ENCODE measurements around the gene RYR3.

RYR3 gene

DNA sequence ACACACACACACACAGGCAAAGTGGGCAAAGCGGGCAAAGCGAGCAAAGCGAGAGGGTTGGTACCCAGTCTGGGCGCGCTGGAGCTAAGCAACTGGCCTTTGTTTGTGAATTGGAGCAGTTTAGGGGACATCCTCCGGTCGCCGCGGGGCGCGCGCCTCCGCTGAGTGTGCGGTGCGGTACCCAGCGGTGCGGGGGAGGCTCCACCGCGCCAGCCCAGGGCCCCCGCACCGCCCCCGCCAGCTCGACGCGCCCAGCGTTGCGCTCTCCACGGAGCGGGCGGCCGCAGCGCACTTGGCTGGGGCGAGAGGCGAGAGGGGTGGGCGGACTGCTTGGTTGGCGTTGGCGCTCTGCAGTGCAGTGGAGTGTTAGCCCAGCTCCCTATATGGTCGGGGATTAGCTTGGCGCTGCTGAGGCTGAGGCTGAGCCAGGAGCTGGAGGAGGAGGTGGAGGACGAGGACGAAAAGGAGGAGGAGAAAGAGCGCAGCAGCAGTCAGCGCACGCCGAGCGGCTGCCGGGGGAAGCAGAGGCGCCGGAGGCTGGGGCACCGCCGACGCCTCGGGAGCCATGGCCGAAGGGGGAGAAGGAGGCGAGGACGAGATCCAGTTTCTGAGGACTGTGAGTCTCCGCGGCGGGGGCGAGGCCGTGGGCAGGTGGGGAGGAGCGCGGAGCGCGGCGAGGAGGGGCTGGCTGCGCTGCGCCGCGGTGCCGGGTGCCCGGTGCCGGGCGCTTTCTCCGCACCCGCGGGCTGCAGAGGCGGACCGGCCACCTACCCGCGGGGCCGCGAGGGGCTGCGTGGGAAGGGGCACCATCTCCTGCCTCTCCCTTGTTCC is at the start of gene RYR3:
Gene RYR3 (plus strand): TSS at position 487 of the 831 bp plus-strand sequence. CDS start 79 bp downstream, at position 566.
- DNase-seq: no peak

DNA sequence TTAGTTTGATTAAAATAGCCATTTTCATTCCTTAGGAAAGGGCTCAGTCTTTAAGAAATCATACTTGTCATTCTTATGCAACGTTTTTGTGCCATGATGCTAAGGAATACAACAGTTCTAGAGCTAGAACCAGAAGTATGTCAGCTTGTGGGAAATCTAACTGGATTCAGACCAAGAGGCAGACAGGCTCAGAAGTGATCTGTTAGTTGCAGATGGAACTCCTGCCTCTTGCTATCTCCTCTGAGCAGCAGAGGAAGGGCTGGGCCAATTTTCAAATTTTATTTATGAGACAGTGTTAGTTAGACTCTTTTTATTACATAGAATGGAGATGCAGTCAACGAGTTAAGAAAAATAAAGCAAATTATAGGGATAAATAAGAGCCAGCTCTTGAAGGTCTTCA is 48.5 kb upstream of the RYR3 start:
- no peak for DNase-seq

DNA sequence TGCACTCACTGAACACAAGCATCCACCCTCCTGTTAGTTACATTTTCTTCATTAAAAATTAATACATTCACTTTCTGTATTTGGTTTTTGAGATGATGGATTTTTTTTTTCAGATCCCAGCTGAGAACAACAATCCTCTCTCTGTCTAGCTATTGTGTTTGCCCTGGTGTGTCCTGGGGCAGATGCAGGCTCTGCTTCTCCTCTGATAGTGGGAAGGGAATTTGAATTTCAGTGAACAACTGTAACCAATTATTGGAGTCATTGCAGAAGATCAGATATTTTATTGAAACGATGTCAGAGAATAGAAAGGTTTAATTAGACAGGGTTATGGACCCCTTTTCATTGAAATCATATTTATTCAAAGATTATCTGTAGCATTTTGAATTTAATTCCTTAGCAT is 33.1 kb upstream of the RYR3 start:
- DNase-seq: no peak

DNA sequence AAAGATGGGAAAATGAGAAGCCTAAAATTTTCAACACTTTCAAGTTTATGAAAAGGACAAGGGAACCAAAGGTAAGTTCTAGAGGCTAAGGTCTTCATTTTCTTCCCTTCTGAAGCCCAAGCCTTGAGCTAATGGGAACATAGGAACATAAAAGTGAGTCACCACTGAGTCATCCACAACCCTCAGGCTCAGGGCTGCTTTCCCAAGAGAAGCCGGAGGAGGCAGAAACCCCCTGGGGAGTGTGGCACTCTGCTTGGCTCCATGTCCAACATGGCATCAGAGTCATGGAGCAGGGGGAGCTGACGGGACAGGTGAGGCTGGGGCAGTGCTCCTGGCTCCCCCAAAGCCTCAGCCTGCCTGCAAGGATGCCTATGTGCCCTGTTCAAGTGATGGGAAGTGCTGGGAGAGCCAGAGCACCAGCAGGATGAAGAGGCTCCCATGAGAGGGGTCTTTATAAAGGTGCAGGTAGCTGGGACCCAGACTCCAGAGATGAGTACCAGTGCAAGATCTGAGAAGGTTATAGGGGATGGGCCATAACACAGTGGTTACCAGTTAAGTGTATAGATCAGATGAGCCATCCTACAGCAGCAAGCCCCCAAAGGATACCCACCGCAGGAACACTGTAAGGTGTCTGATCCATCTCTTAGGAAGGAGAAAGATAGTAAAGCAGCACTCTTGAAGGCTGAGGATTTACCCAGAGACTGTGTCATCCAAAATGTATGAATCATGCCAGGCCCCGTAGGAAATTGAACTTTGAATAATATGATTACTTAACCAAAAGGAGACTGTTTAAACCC is 31.8 kb upstream of the RYR3 start:
- DNase-seq: peak; percentile 13

DNA sequence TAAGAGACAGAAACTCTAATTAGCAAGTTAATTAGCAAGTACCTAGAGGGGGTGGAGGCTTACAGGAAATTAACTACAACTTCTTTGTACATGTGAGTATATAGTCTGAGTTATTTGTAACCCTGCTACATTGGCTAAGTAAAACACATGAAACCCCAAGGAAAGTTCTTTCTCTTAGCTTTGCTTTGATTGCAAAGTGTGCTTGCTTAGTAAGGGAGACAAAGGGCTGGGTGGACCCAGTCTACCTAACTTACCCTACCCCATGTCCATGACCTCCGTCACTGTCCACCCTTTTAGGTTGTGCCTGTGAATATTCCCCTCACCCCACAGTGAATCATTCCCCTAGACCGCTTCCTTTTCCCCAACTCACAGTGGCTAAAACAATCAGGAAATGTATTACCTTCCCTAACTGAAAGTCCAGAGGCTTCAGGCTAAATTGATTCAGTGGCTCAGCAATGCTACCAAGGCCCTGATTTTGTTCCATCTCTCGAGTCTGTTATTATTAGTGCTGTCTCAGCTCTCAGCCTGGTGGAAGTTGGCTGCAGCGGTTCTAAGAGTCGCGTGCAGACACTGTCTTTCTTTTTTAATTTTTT is 31.1 kb upstream of the RYR3 start:
- no peak for DNase-seq

DNA sequence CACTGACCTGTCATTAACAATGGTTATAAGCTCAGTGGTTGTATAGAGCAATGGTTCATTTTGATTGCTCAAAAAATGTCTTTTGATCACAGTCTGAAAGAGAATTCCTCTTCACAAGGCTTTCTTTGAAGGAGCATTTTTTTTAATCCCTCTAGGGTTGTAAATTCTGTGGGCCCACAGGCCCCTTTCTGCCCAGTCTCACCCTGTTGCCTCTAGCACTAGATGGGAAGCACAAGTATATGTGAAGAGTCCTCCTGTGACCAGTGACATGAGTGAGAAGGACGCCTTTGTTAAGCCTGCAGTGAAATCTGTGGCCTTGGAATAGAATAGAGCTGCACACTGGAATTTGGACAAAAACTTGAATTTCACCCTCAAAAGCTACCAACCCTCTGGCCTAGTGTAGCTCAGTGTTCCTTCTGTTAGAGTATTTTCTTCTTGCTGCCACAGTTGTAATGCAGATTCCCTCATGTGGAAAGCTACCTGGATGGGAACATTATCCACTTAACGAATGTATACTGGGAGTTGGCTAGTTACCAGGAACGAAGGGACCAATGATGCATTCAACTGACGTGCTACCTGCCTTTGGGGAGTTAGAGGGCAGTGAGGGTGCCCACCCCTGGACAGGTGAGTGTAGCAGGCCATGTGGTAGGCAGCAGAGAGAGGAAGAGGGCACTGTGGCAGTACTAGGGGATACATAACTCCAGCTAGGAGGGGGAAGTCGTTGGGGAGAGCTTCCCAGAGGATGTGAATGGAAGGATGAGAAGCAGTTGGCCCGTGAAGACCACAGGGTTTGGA is 28.3 kb upstream of the RYR3 start:
- DNase-seq: no peak

DNA sequence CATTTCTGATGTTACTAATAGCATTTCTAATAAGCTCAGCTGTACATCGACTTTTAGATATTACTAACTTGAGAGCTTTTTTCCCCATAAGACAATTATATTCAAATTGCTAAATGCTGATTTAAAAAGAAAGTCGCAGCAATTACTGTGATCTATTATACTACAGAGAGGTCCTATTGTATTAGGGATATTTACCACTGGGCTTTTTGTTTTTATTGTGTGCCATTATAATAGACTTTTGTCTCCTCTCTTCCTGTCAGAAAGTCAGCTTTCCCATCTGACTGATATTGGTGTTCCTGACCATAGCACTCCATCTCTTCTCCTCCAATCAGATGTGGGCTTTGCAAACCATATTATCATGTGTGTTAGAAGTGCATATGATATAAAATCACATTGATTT is 27.2 kb upstream of the RYR3 start:
- DNase-seq: no peak

DNA sequence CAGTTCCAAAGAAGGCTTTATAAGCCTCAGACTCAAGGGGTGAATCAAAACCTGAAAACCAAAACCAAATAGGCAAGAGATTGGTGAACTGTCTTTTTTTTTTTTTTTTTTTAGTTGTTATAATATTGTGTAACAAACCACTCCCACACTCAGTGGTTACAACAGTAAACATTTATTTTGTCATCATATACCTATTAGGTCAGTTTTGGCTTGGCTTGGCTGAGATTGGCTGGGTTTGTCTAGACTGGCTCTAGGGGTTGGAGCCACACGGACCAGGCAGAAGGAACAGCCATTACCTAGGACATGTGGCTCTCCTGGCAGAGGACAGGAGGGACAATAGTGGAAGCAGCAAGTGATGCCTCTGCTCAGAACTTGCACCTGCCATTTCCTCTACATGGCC is 26.4 kb upstream of the RYR3 start:
- DNase-seq: no peak

DNA sequence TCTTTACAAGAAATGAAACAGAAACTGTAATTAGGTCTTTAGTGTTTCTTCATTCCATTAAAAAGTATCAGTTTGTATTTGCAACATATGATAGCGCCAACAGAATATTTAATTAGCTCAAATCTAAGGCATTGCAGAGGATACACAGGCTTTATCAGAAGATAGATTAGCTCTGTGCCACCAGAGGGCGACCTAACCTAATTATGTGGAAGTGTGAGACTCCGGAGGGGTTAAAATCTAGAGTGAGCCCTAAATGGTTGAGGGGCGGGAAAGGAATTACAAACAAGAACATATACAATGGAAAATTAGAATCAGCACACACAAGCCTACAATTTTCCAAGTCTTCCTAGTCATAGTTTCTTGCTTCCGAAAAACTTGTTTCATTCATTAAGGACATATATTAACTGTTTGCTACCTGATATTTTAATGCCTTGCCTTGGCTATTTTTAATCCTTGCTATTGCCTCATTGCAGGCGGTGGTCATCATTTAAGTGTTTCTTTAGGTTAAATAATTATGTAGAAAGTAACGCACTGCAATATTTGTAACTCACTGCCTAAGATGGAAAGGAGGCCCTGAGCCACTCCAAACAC is 18.0 kb upstream of the RYR3 start:
- DNase-seq: no peak

DNA sequence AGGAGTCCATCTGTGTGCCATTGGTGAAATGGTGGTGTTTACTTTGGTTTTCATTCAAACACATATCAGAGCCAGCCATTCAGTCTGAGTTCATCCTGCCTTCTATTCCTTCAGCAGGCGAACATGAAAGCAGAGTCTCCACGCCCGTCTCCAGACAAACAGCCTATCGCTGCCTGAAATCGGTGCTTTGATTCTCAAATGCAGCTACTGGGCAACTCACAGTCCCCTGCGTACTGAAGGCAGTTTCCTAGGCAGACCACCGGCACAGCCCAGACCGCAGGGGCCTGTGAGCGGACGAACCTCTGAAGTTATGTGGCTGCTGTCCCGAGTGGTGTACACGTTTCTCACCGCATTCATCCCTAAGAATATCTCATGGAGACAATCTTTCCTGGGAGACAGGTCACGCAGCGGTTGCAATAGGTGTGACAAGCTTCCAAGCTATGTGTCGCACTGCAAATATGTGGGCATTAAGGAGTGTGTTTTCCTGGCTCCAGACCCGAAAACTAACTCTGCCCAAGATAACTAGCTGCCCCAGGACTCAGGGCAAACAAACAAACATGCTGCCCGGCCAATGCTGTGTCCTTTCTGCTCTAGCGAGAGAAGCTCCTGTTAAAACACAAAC is 16.9 kb upstream of the RYR3 start:
- DNase-seq: no peak

DNA sequence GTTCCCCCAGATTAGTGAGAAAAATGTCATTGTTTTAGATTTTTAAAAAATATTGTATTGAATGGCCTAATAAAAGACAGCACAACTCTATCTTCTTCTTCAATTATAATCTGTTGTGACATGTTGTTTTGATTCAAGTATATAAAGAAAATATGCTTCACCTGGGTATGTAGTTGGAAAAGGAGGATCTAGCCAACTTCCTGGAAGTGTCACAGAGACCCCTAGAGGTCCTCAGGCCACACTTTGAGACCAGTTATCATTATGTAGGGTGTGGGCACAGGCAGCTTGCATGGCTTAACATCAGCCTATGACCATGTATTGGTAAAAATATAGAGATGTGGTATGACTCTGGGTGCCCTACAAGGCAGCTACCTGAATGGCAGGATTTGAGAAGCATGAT is 14.7 kb upstream of the RYR3 start:
- no peak for DNase-seq

DNA sequence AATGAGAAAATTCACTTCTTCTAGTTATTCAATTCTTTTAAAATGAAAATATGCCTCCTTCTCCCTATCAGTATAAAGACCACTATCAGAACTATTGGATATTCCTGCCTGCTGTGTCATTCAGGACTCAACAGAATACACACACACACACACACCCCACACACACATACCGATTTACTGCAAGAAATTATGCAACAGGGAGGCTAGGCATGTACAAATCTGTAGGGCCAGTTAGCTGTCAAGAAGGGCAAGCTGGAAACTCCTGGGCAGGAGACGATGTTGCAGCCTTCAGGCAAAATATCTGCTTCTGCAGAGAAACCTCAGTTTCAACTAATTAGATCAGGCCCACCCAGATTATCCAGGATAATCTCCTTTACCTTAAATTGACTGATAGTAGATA is 13.9 kb upstream of the RYR3 start:
- no peak for DNase-seq

DNA sequence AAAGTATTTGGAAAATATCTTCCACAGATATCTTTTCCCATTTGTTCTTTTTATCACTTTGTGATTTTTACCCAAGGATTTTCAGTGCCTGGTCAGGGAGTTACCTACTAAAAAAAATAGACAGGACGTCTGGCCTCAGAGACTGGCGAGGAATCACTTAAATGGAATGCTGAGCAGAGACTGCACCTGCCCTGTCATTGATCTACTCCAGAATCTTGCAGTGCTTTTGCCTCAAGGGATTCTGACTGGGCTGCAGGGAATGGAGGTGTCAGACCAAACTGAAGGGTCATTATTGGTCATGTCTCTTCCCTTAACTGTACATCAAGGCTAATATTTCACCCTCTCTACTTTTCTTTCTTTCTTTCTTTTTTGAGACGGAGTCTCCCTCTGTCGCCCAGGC is 12.1 kb upstream of the RYR3 start:
- no peak for DNase-seq

DNA sequence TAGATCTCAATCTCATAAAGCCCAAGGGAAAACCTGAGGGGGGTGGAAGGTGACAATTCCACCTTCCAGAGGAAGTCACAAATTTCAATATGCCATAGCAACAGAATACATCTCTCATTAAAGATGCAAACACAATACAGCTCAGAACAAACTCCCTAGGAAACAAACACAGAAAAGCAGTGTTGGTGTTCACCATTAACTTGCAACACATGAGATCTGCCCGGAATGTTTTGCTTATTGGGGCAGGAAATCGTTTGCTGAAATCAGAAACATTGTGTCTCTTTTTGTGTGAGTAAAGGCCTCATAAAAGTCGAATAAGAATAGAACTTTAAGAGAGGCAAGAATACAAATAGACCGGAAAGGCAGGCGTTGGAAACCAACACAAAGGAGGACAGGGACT is 5.8 kb upstream of the RYR3 start:
- DNase-seq: no peak

DNA sequence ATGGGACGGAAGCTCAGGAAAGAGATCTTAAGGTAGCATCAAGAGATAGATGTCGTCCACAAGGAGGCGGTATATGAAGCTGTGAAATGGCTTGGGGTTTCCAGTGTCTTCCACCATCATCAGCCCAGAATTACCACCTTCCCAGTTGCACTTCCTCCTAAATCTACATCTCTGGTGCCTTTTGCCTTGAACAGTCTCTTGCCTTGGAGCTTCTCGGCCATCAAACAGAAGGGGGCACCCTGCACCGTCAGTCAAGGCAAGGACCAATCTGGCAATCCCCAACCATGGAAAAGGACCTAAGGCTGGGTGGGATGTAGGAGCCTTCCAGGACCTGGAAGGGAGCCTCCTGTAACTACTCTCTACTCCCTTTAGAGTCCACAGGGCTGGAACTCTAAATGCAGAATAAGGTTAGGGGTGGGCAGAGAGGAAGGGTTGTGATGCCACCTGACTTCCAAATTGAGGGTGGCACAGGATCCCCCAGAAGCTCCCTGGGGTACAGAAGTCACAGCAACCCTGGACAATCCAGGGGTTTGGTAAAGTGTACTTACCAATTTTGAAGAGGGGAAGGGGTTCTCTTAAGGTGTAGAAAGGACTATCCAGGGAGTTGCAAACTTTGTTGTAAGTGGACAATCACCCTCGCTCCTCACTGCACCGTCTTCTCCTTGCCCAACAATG is 1.0 kb upstream of the RYR3 start:
- DNase-seq: no peak

DNA sequence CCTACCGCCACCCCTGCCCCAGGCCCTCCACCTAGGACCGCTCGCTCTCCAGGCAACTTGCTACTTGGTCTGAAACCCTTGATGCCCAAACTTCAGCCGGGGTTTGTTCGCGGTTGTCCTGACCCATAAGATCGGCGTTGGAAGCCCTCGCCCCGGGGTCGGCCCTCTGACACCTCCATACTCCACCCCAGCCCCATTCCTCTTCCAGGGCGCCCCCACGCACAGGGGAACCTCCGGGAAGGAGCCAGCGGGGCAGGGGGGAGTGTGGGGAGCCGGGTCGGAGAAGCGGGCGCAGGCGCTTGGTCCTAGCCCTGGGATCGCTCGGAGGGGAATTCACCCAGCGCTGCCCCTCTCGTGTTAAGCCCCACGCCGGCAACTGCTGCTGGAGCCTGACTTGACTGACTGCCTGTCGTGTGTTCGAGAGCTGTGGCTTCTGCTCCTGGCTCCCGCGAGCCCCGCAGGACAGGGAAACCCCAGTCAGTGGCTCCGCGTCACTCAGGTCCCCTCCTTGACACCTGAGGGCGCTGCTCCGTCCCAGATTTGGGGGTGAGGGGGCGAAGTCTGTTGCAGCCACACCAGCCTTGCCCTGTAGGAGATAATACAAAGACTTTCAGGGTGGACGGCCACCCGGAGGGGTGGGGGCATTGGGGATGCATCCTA is 675 bp downstream of the RYR3 start:
- DNase-seq: no peak

DNA sequence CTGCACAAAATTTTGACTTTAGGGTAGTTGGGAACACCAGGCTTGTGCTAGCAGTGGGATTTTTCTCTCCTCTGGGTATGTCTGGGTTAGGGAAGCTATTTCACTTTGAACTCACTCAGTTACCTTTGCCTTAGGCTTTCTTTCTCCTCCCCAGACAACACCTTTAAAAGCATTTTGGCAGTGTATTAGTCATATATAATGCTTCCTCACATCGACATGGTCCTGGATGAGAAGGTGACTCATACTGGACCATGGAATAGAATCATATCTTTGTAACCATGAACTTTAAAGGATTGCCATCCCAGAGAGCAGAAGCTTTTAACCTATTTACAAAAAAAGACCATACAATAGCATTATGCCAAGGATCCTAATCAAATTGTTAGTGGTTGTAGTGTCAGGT is 2.7 kb downstream of the RYR3 start:
- DNase-seq: no peak

DNA sequence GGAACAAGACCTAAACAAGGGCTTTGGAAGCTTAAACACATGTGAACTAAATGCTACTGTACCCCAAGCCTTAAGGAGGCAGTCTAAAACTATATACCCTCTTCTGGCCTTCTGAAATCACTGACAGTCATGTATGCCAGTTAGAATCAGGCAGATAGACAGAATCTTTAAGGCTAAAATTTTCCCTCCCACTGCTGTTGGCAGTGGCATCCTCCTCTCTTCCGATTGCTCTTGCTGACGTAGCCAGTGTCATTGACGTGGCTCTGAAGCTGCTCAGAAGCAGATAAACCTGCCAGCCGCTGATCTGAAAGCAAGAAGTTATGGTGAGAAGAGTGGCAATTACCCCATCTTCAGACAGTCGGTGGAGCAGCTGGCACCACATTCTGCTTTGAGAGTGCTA is 3.3 kb downstream of the RYR3 start:
- no peak for DNase-seq

DNA sequence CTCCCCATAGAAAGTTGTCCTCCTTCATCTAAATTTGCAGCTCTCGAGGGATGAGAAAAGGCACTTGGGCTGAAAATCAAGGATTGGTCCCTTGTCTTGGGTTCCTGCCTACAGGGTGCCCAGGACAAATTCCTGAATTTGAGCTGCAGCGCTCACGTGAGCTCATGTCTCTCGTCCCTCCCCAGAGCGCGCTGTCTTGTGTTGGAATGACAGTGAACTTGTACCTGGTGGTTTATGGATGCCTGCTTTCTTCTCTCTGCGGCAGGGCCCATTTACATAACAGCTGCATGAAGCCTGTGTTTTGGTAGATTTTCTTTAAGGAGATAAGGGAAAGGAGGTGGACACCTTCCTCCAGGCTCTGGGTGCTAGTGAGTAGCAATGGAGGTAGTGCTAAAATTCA is 4.3 kb downstream of the RYR3 start:
- no peak for DNase-seq

DNA sequence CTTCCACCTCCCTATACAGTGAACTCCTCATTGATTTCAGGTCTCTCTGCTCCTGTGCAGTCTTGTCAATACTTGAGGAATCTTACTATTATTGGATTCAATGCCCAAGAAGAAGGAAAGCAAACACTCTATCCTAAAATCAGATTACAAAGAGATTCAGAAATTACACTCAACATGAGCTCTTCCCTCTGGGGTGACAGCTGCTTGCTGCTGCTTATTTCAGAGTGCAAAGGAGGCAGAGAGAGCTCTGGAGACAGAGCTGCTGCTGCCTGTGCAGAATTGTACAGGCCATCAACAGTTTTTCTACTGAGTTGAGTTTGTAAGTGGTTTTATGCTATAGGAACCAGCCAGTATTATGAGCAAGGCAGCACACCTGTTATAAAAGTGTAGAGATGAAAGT is 7.1 kb downstream of the RYR3 start:
- no peak for DNase-seq

DNA sequence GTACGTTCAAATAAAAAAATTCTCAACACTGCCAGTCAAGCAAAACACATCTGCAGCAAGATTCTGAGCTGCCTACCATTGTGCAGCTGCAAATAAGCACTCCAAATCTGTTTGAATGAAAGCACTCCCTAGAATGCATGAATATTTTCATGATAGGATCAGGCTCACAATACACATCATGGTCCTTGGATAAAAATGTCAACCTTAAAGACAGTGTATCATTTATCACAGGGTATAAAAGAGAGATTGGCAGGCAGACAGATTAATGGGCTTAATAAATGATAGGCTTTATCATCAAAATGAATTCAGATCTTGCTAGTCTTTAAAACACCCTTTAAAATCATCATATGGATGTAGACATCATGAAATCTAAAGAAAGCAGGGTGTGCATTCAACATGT is 9.2 kb downstream of the RYR3 start:
- DNase-seq: no peak

Measured in GOT3 (cell line).